Caco-2 (cell line): ENCODE results near the gene CNPY2. TPM values are rescaled to one million over a fixed set of nuclear protein-coding genes. Genes with fewer than 3 reads are reported as not detected.
A peak's percentile ranks its signal among the peaks of the same experiment; 100 is the strongest.

Experiments used
- Bru-seq: library from RNA; stranded (reverse); fragments of 400-500 nt; gene quantifications from one replicate; lab custom pipeline; 2021; lab: Mats Ljungman, UMichigan
- BruChase-seq, 2 experiments: library from RNA; stranded (reverse); fragments of 400-500 nt; gene quantifications; one replicate each; lab custom pipeline; 2021; lab: Mats Ljungman, UMichigan
- BruUV-seq: library from RNA; stranded (reverse); fragments of 400-500 nt; replicated peaks from 2 replicates; lab custom pipeline; 2021; lab: Mats Ljungman, UMichigan
- CTCF ChIA-PET: fragments of 300-600 bp; sonication (Branson Sonifier 250); formaldehyde crosslinking; loops from one replicate; lab custom pipeline; 2022; ENCODE audit warnings: antibody characterized with exemption; lab: Charles Lee
- POLR2A ChIA-PET: fragments of 300-600 bp; sonication (Branson Sonifier 250); formaldehyde crosslinking; loops from one replicate; lab custom pipeline; 2022; ENCODE audit warnings: antibody characterized with exemption; lab: Charles Lee
- DNase-seq, 2 experiments: peaks; one replicate each; pipeline versions ENCODE4 v3.0.0 to v3.0.0-alpha.2; 2020 to 2022
- H3K27me3 ChIP-seq: replicated peaks from 2 replicates; pipeline ENCODE4 v1.6.0; 2011; ENCODE audit warnings: low read length; ENCODE audit not compliant: control insufficient read depth, insufficient read depth
- H3K36me3 ChIP-seq: 2 replicates; pipeline ENCODE4 v1.5.1; 2011; ENCODE audit warnings: low read length; ENCODE audit not compliant: control insufficient read depth, insufficient read depth
- H3K4me1 ChIP-seq: fragments of 250-450 bp; sonication (Bioruptor Pico); 2 replicates; pipeline ENCODE4 v1.5.1; 2020; ENCODE audit warnings: mild to moderate bottlenecking
- H3K4me3 ChIP-seq: 2 replicates; pipeline ENCODE4 v1.5.1; 2011; ENCODE audit warnings: low read depth, mild to moderate bottlenecking, control low read depth, low read length
- H3K9me3 ChIP-seq: fragments of 250-450 bp; sonication (Bioruptor Pico); 2 replicates; pipeline ENCODE4 v1.5.1; 2020; ENCODE audit warnings: mild to moderate bottlenecking, moderate library complexity
- H3K27ac Mint-ChIP-seq: one replicate; pipeline ENCODE4 v1.8.0; 2022; ENCODE audit warnings: mixed read lengths; ENCODE audit not compliant: unreplicated experiment
- H3K27me3 Mint-ChIP-seq: one replicate; pipeline ENCODE4 v1.8.0; 2022; ENCODE audit warnings: mixed read lengths; ENCODE audit not compliant: insufficient read depth, unreplicated experiment
- H3K36me3 Mint-ChIP-seq: one replicate; pipeline ENCODE4 v1.8.0; 2022; ENCODE audit warnings: mild to moderate bottlenecking, mixed read lengths; ENCODE audit not compliant: insufficient read depth, unreplicated experiment
- H3K4me1 Mint-ChIP-seq: one replicate; pipeline ENCODE4 v1.8.0; 2022; ENCODE audit warnings: low read depth, mixed read lengths; ENCODE audit not compliant: unreplicated experiment
- H3K4me3 Mint-ChIP-seq: one replicate; pipeline ENCODE4 v1.8.0; 2022; ENCODE audit warnings: mild to moderate bottlenecking, moderate library complexity, mixed read lengths; ENCODE audit not compliant: unreplicated experiment
- H3K9me3 Mint-ChIP-seq: one replicate; pipeline ENCODE4 v1.8.0; 2022; ENCODE audit warnings: mixed read lengths; ENCODE audit not compliant: unreplicated experiment
- CTCF ChIP-seq, 2 experiments: fragments of 200-600 bp in 1 of 2; IDR thresholded peaks; 1 replicate in 1 of 2; 2 replicates in 1 of 2; pipeline versions ENCODE4 v1.5.1 to v1.8.0; 2011 to 2022; ENCODE audit warnings: antibody characterized with exemption in 1 of 2, control low read depth in 1 of 2, inconsistent platforms in 1 of 2, low read depth in 1 of 2, low read length in 1 of 2, mild to moderate bottlenecking in 1 of 2, moderate library complexity in 1 of 2; ENCODE audit not compliant: insufficient read depth in 1 of 2, severe bottlenecking in 1 of 2, unreplicated experiment in 1 of 2
- intact Hi-C: fragments of 100-400 bp; cut with micrococcal nuclease; formaldehyde crosslinking; loops from one replicate; pipeline ENCODE4 v1.10.0; 2022; ENCODE audit not compliant: unreplicated experiment
- long read RNA-seq: library from polyadenylated mRNA; stranded (forward); transcript quantifications from one replicate; pipeline ENCODE4 v2.0.0, GENCODE V29; 2022
- total RNA-seq: library from RNA; stranded (reverse); gene quantifications from 2 replicates; pipeline ENCODE4 v1.2.3, GENCODE V29; 2022

CNPY2 gene
- total RNA-seq = 204 and 208 TPM in 2 replicates
- Bru-seq, nascent RNA = percentile 92 among the genes with signal in this experiment
- percentile 93 among the genes with signal in this experiment for BruChase-seq, experiment 1, labeled RNA remaining after a 2-hour chase
- BruChase-seq, experiment 2, labeled RNA remaining after a 6-hour chase = percentile 97 among the genes with signal in this experiment
- long read RNA-seq, transcript CNPY2-201 (6 exons, 1,214 nt) = major isoform, 151 of 208 reads
- long read RNA-seq, transcript CNPY2-206 (3 exons, 817 nt) = minor isoform, 35 of 208 reads
- long read RNA-seq, partial matches to known transcripts = 1 of 208 reads
- long read RNA-seq, other reads (novel, unspliced or antisense) = 19 of 208 reads

GRCh38 chr12:56315622-56316473, at the start of gene CNPY2:
TSS of gene CNPY2 (minus strand) at chr12:56315988. CDS start at chr12:56315217, 771 bp downstream.
- Mint-ChIP-seq H3K4me1 (no peaks in the 10 kb centered on the region), H3K27me3 (no peaks in the 10 kb centered on the region), H3K36me3 (peaks cover 49% of the 10 kb centered on the region), H3K27ac (peak within 1 kb of the TSS; percentile 96), H3K4me3 (peak within 1 kb of the TSS; percentile 85), H3K9me3 (no peaks in the 10 kb centered on the region)
- TF ChIP-seq CTCF (IDR thresholded peaks at IDR 0.05; ENCODE audit: insufficient read depth in 1 of 2, low read depth in 1 of 2, low read length in 1 of 2, severe bottlenecking in 1 of 2, unreplicated experiment in 1 of 2) = peak; percentile 22 to 27
- Histone ChIP-seq H3K36me3 (peaks cover under 1% of the 10 kb centered on the region; the same call in 1 of the 2 replicates), H3K4me3 (peak within 1 kb of the TSS; percentile 79), H3K27me3 (no peaks in the 10 kb centered on the region), H3K9me3 (no peaks in the 10 kb centered on the region), H3K4me1 (peaks cover 4% of the 10 kb centered on the region; the same call in 1 of the 2 replicates)
- CTCF ChIA-PET = interaction anchor here (0.5 to 2.1 kb wide), 19 partner anchors 18 to 258 kb away, joined by 3 to 38 read pairs (median 4); partner anchors contain the start of genes COQ10A, IL23A, PAN2 and SMARCC2
- BruUV-seq = no TSS peak
- DNase-seq = peak; percentile 98 to 99
- POLR2A ChIA-PET = interaction anchor here (0.5 to 2.0 kb wide), 16 partner anchors 9 to 321 kb away, joined by 3 to 30 read pairs (median 5); partner anchors contain the start of genes CS, RNF41, SMARCC2 and STAT2
- intact Hi-C loops = loop anchor here (1.0 kb wide), 6 partner anchors 16 to 152 kb away; partner anchors contain the start of genes CS, PAN2, SPRYD4 and STAT2

- H3K27me3 Mint-ChIP-seq = no peaks in the 10 kb centered on the region
- peaks cover 12% of the 10 kb centered on the region for H3K4me1 Mint-ChIP-seq
- Histone ChIP-seq H3K4me1 (0 out of 2 replicates have a peak, but pooled peaks cover 3% of the 10 kb centered on the region), H3K36me3 (no peaks in the 10 kb centered on the region), H3K9me3 (no peaks in the 10 kb centered on the region), H3K27me3 (no peaks in the 10 kb centered on the region), H3K4me3 (no peak within 1 kb of the TSS)
- CTCF ChIA-PET = interaction anchor here (0.6 kb wide), 1 partner anchor 140 kb away, joined by 3 read pairs; no protein-coding TSS in a partner anchor
- H3K4me3 Mint-ChIP-seq = peak within 1 kb of the TSS; percentile 90
- H3K27ac Mint-ChIP-seq = peak within 1 kb of the TSS; percentile 94
- H3K9me3 Mint-ChIP-seq = no peaks in the 10 kb centered on the region
- peaks cover 15% of the 10 kb centered on the region for H3K36me3 Mint-ChIP-seq
- intact Hi-C loops = no loop called here
- no peak for DNase-seq
- no TSS peak for BruUV-seq
- no peak for TF ChIP-seq CTCF (IDR thresholded peaks at IDR 0.05; ENCODE audit: insufficient read depth in 1 of 2, low read depth in 1 of 2, low read length in 1 of 2, severe bottlenecking in 1 of 2, unreplicated experiment in 1 of 2)
- POLR2A ChIA-PET = no interaction called here
Observed at GRCh38 chr12:56362130-56363059, 46.6 kb upstream of the CNPY2 start, which contains the start of gene APOF. TSS of gene APOF (minus strand) at chr12:56362857. CDS start at chr12:56362745, 112 bp downstream.
